Naive thymus-derived CD4-positive, alpha-beta T cell (primary cell): Measurements from ENCODE around the gene IGSF9B. TPM values are rescaled to one million over a fixed set of nuclear protein-coding genes. Genes with fewer than 3 reads are reported as not detected.

Source experiments
- ATAC-seq: fragments of 150-1000 bp; cut with Tn5 transposase; 2 replicates; pipeline ENCODE4 v1.10.0; 2021; ENCODE audit warnings: mild to moderate bottlenecking, moderate library complexity
- CTCF ChIA-PET: fragments of 350-600 bp; sonication (Branson Sonifier 250); formaldehyde crosslinking; loops from one replicate; lab custom pipeline; 2021; ENCODE audit warnings: antibody characterized with exemption; lab: Charles Lee
- POLR2A ChIA-PET: fragments of 350-600 bp; sonication (Branson Sonifier 250); formaldehyde crosslinking; loops from one replicate; lab custom pipeline; 2021; ENCODE audit warnings: antibody characterized with exemption, inconsistent platforms; lab: Charles Lee
- DNase-seq, 9 donors: peaks; one replicate each; pipeline versions ENCODE4 v3.0.0 to v3.0.0-alpha.2; 2020 to 2022; ENCODE audit warnings: mixed read lengths in 1 of 9
- H3K27ac ChIP-seq: one replicate; pipeline ENCODE4 v1.7.0; 2013; ENCODE audit warnings: mild to moderate bottlenecking, low read depth, low read length, moderate library complexity
- H3K27me3 ChIP-seq, 2 donors: one replicate each; pipeline ENCODE4 v1.7.0; 2013; ENCODE audit warnings: low read length in 2 of 2, mild to moderate bottlenecking in 2 of 2, moderate library complexity in 2 of 2; ENCODE audit not compliant: control insufficient read depth in 2 of 2, insufficient read depth in 2 of 2
- H3K36me3 ChIP-seq, 3 experiments: 1 replicate in 2 of 3; 2 replicates in 1 of 3; pipeline ENCODE4 v1.7.0; 2013; ENCODE audit warnings: low read length in 3 of 3, mild to moderate bottlenecking in 3 of 3, moderate library complexity in 1 of 3; ENCODE audit not compliant: insufficient read depth in 3 of 3, control insufficient read depth in 2 of 3
- H3K4me1 ChIP-seq, 2 donors: one replicate each; pipeline ENCODE4 v1.7.0; 2013; ENCODE audit warnings: low read length in 2 of 2, mild to moderate bottlenecking in 2 of 2, moderate library complexity in 1 of 2; ENCODE audit not compliant: control insufficient read depth in 2 of 2, insufficient read depth in 2 of 2
- H3K4me3 ChIP-seq: 2 replicates; pipeline ENCODE4 v1.7.0; 2013; ENCODE audit warnings: mild to moderate bottlenecking, low read length
- H3K9me3 ChIP-seq, 3 experiments: 1 replicate in 2 of 3; 2 replicates in 1 of 3; pipeline ENCODE4 v1.7.0; 2013; ENCODE audit warnings: low read length in 3 of 3; ENCODE audit not compliant: control insufficient read depth in 2 of 3
- H3K27ac Mint-ChIP-seq, 9 donors: one replicate each; pipeline ENCODE4 v1.8.0; 2020 to 2022; ENCODE audit warnings: mixed read lengths in 9 of 9, mild to moderate bottlenecking in 8 of 9, moderate library complexity in 5 of 9, inconsistent platforms in 2 of 9
- H3K27me3 Mint-ChIP-seq, 5 donors: one replicate each; pipeline ENCODE4 v1.8.0; 2021 to 2022; ENCODE audit warnings: mixed read lengths in 5 of 5, mild to moderate bottlenecking in 1 of 5
- H3K36me3 Mint-ChIP-seq, 5 donors: one replicate each; pipeline ENCODE4 v1.8.0; 2020 to 2022; ENCODE audit warnings: mixed read lengths in 5 of 5, mild to moderate bottlenecking in 3 of 5, inconsistent platforms in 1 of 5
- H3K4me1 Mint-ChIP-seq, 7 donors: one replicate each; pipeline ENCODE4 v1.8.0; 2020 to 2022; ENCODE audit warnings: mixed read lengths in 7 of 7, mild to moderate bottlenecking in 3 of 7, inconsistent platforms in 1 of 7
- H3K4me3 Mint-ChIP-seq, 10 donors: one replicate each; pipeline ENCODE4 v1.8.0; 2020 to 2022; ENCODE audit warnings: mild to moderate bottlenecking in 10 of 10, mixed read lengths in 10 of 10, moderate library complexity in 6 of 10, inconsistent platforms in 2 of 10
- H3K9me3 Mint-ChIP-seq, 11 donors: one replicate each; pipeline ENCODE4 v1.8.0; 2020 to 2022; ENCODE audit warnings: mixed read lengths in 11 of 11, mild to moderate bottlenecking in 4 of 11, inconsistent platforms in 1 of 11, moderate library complexity in 1 of 11
- intact Hi-C, 2 donors: fragments of 100-400 bp; cut with micrococcal nuclease; formaldehyde crosslinking; loops; one replicate each; pipeline ENCODE4 v1.15.1; 2023
- polyA plus RNA-seq, 2 donors: library from polyadenylated mRNA; unstranded; fragments of 300-500 nt; fragmentation: Illumina TruSeq; gene quantifications; one replicate each; pipeline ENCODE4 v1.2.3, GENCODE V29; 2021
- total RNA-seq, 6 experiments: library from RNA in 5 of 6; stranded (reverse) in 5 of 6; gene quantifications; 1 replicate in 5 of 6; 2 replicates in 1 of 6; pipeline ENCODE4 v1.2.3 and lab custom pipeline; 2021 to 2026

The IGSF9B gene
- total and polyA plus RNA-seq, 7 experiments from 2014 or later: 1.2 to 155 (median 19.3) TPM

- H3K27ac ChIP-seq: no peak overlapping the region
- ATAC-seq (no peak), DNase-seq (peak in 1 of 9 donors; percentile 17)
- H3K4me3 ChIP-seq: no peak overlapping the region
- H3K9me3 Mint-ChIP-seq: no peaks in the 10 kb centered on the region
- H3K4me1 Mint-ChIP-seq: peaks cover 0 to 12% (median 0%) of the 10 kb centered on the region in 7 donors
- ChIA-PET POLR2A (no interaction called here), CTCF (no interaction called here)
- H3K4me3 Mint-ChIP-seq: no peak overlapping the region
- H3K9me3 ChIP-seq: no peaks in the 10 kb centered on the region
- H3K27me3 Mint-ChIP-seq: no peaks in the 10 kb centered on the region
- intact Hi-C loops: no loop called here
- no peak overlapping the region for H3K27ac Mint-ChIP-seq
- peaks cover 0 to 11% (median 0%) of the 10 kb centered on the region in 5 donors for H3K36me3 Mint-ChIP-seq
- no peaks in the 10 kb centered on the region for H3K27me3 ChIP-seq
- no peaks in the 10 kb centered on the region for H3K4me1 ChIP-seq
- H3K36me3 ChIP-seq: no peaks in the 10 kb centered on the region
Measured at GRCh38 chr11:133900176-133901105, 56.3 kb downstream of the IGSF9B start.

GRCh38 chr11:133898770-133899115 lies 58.0 kb downstream of the IGSF9B start:
- Histone ChIP-seq H3K4me1 (no peaks in the 10 kb centered on the region), H3K9me3 (no peaks in the 10 kb centered on the region), H3K4me3 (no peak overlapping the region), H3K27ac (no peak overlapping the region), H3K27me3 (no peaks in the 10 kb centered on the region), H3K36me3 (no peaks in the 10 kb centered on the region)
- ChIA-PET CTCF (no interaction called here), POLR2A (no interaction called here)
- peak in 1 of 9 donors; percentile 6 for DNase-seq
- intact Hi-C loops: no loop called here
- no peaks in the 10 kb centered on the region for H3K9me3 Mint-ChIP-seq
- no peaks in the 10 kb centered on the region for H3K27me3 Mint-ChIP-seq
- no peak overlapping the region for H3K4me3 Mint-ChIP-seq
- peak overlapping the region in 2 of 9 donors; percentile 41 to 67 for H3K27ac Mint-ChIP-seq
- peaks cover 0 to 4% (median 0%) of the 10 kb centered on the region in 5 donors for H3K36me3 Mint-ChIP-seq
- ATAC-seq: no peak
- peaks cover 0 to 7% (median 0%) of the 10 kb centered on the region in 7 donors for H3K4me1 Mint-ChIP-seq

- Mint-ChIP-seq H3K27me3 (no peaks in the 10 kb centered on the region), H3K9me3 (no peaks in the 10 kb centered on the region), H3K36me3 (peaks cover 0 to 4% (median 0%) of the 10 kb centered on the region in 5 donors), H3K4me3 (no peak overlapping the region), H3K4me1 (peaks cover 0 to 7% (median 0%) of the 10 kb centered on the region in 7 donors), H3K27ac (peak overlapping the region in 4 of 9 donors; percentile 41 to 67 (median 54))
- Histone ChIP-seq H3K4me1 (no peaks in the 10 kb centered on the region), H3K4me3 (no peak overlapping the region), H3K36me3 (no peaks in the 10 kb centered on the region), H3K9me3 (no peaks in the 10 kb centered on the region), H3K27ac (no peak overlapping the region), H3K27me3 (no peaks in the 10 kb centered on the region)
- DNase-seq: peak in 1 of 9 donors; percentile 8
- ChIA-PET POLR2A (no interaction called here), CTCF (no interaction called here)
- no peak for ATAC-seq
- intact Hi-C loops: no loop called here
Measured at GRCh38 chr11:133898031-133898769, 58.6 kb downstream of the IGSF9B start.

GRCh38 chr11:133897331-133897650 lies 59.5 kb downstream of the IGSF9B start:
- Mint-ChIP-seq H3K27ac (no peak overlapping the region), H3K9me3 (no peaks in the 10 kb centered on the region), H3K4me3 (no peak overlapping the region), H3K27me3 (peaks cover 0 to 4% (median 0%) of the 10 kb centered on the region in 5 donors), H3K36me3 (peaks cover 0 to 4% (median 0%) of the 10 kb centered on the region in 5 donors), H3K4me1 (peaks cover 0 to 7% (median 0%) of the 10 kb centered on the region in 7 donors)
- POLR2A ChIA-PET: no interaction called here
- Histone ChIP-seq H3K4me3 (no peak overlapping the region), H3K27ac (no peak overlapping the region), H3K4me1 (no peaks in the 10 kb centered on the region), H3K9me3 (no peaks in the 10 kb centered on the region), H3K36me3 (no peaks in the 10 kb centered on the region), H3K27me3 (no peaks in the 10 kb centered on the region)
- DNase-seq (peak in 1 of 9 donors; percentile 10), ATAC-seq (no peak)
- intact Hi-C loops: no loop called here
- CTCF ChIA-PET: no interaction called here

GRCh38 chr11:133896642-133897330 lies 60.0 kb downstream of the IGSF9B start:
- CTCF ChIA-PET: no interaction called here
- no peaks in the 10 kb centered on the region for H3K4me1 ChIP-seq

GRCh38 chr11:133896028-133896427 lies 60.7 kb downstream of the IGSF9B start:
- ATAC-seq: no peak
- peaks cover 0 to 7% (median 0%) of the 10 kb centered on the region in 7 donors for H3K4me1 Mint-ChIP-seq
- H3K4me3 Mint-ChIP-seq: no peak overlapping the region
- CTCF ChIA-PET: no interaction called here
- H3K4me3 ChIP-seq: no peak overlapping the region
- no peaks in the 10 kb centered on the region for H3K27me3 ChIP-seq
- peak overlapping the region in 1 of 9 donors; percentile 16 for H3K27ac Mint-ChIP-seq
- H3K36me3 ChIP-seq: no peaks in the 10 kb centered on the region
- DNase-seq: peak in 1 of 9 donors; percentile 13
- peaks cover 0 to 12% (median 7%) of the 10 kb centered on the region in 5 donors for H3K27me3 Mint-ChIP-seq
- no peak overlapping the region for H3K27ac ChIP-seq
- POLR2A ChIA-PET: no interaction called here
- no peaks in the 10 kb centered on the region for H3K9me3 ChIP-seq
- H3K4me1 ChIP-seq: no peaks in the 10 kb centered on the region
- no peaks in the 10 kb centered on the region for H3K9me3 Mint-ChIP-seq
- intact Hi-C loops: no loop called here
- peaks cover 0 to 4% (median 0%) of the 10 kb centered on the region in 5 donors for H3K36me3 Mint-ChIP-seq

More at GRCh38 chr11:133896642-133897330, 60.0 kb downstream of the IGSF9B start:
- Histone ChIP-seq H3K27me3 (no peaks in the 10 kb centered on the region), H3K36me3 (no peaks in the 10 kb centered on the region), H3K4me3 (no peak overlapping the region), H3K9me3 (no peaks in the 10 kb centered on the region), H3K27ac (no peak overlapping the region)
- POLR2A ChIA-PET: no interaction called here
- intact Hi-C loops: no loop called here
- H3K4me3 Mint-ChIP-seq: no peak overlapping the region
- DNase-seq (peak in 1 of 9 donors; percentile 19), ATAC-seq (no peak)
- no peak overlapping the region for H3K27ac Mint-ChIP-seq
- peaks cover 0 to 7% (median 0%) of the 10 kb centered on the region in 7 donors for H3K4me1 Mint-ChIP-seq
- no peaks in the 10 kb centered on the region for H3K9me3 Mint-ChIP-seq
- peaks cover 0 to 4% (median 0%) of the 10 kb centered on the region in 5 donors for H3K36me3 Mint-ChIP-seq
- H3K27me3 Mint-ChIP-seq: peaks cover 0 to 9% (median 4%) of the 10 kb centered on the region in 5 donors
